ENCODE results near the gene TM4SF20. TPM values are rescaled to one million over a fixed set of nuclear protein-coding genes. Genes with fewer than 3 reads are reported as not detected.

Gene TM4SF20
- total RNA-seq, 2 donors from 2014 or later = not detected

- Mint-ChIP-seq H3K27me3 (ENCODE audit: insufficient read depth) (no peaks in the 10 kb centered on the region), H3K4me3 (no peak overlapping the region), H3K36me3 (ENCODE audit: low read depth) (no peaks in the 10 kb centered on the region), H3K27ac (no peak overlapping the region), H3K4me1 (peaks cover 3% of the 10 kb centered on the region), H3K9me3 (no peaks in the 10 kb centered on the region)
- Histone ChIP-seq H3K27me3 (ENCODE audit: control insufficient read depth, insufficient read depth, low read length, poor library complexity, severe bottlenecking) (no peaks in the 10 kb centered on the region), H3K9me3 (ENCODE audit: control insufficient read depth, low read length) (no peaks in the 10 kb centered on the region), H3K9ac (ENCODE audit: extremely low read depth, low read length, poor library complexity, severe bottlenecking) (no peak overlapping the region), H3K4me3 (ENCODE audit: low read length) (no peak overlapping the region), H3K4me1 (ENCODE audit: control insufficient read depth, insufficient read depth, low read length) (no peaks in the 10 kb centered on the region), H3K27ac (ENCODE audit: low read depth, low read length) (no peak overlapping the region), H3K36me3 (ENCODE audit: control insufficient read depth, insufficient read depth, low read length) (no peaks in the 10 kb centered on the region)
- 67 to 93% methylated on average over 1 to 2 of the region's 2 CpGs for WGBS, 2 experiments (ENCODE audit: insufficient coverage in 1 of 2, insufficient read length in 1 of 2)
- TF ChIP-seq, protein P1, sequence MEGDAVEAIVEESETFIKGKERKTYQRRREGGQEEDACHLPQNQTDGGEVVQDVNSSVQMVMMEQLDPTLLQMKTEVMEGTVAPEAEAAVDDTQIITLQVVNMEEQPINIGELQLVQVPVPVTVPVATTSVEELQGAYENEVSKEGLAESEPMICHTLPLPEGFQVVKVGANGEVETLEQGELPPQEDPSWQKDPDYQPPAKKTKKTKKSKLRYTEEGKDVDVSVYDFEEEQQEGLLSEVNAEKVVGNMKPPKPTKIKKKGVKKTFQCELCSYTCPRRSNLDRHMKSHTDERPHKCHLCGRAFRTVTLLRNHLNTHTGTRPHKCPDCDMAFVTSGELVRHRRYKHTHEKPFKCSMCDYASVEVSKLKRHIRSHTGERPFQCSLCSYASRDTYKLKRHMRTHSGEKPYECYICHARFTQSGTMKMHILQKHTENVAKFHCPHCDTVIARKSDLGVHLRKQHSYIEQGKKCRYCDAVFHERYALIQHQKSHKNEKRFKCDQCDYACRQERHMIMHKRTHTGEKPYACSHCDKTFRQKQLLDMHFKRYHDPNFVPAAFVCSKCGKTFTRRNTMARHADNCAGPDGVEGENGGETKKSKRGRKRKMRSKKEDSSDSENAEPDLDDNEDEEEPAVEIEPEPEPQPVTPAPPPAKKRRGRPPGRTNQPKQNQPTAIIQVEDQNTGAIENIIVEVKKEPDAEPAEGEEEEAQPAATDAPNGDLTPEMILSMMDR (conservative IDR thresholded peaks at IDR 0.05) = no peak
- DNase-seq = no peak
Measured at GRCh38 chr2:227401550-227401949, 22.4 kb upstream of the TM4SF20 start.

DNA sequence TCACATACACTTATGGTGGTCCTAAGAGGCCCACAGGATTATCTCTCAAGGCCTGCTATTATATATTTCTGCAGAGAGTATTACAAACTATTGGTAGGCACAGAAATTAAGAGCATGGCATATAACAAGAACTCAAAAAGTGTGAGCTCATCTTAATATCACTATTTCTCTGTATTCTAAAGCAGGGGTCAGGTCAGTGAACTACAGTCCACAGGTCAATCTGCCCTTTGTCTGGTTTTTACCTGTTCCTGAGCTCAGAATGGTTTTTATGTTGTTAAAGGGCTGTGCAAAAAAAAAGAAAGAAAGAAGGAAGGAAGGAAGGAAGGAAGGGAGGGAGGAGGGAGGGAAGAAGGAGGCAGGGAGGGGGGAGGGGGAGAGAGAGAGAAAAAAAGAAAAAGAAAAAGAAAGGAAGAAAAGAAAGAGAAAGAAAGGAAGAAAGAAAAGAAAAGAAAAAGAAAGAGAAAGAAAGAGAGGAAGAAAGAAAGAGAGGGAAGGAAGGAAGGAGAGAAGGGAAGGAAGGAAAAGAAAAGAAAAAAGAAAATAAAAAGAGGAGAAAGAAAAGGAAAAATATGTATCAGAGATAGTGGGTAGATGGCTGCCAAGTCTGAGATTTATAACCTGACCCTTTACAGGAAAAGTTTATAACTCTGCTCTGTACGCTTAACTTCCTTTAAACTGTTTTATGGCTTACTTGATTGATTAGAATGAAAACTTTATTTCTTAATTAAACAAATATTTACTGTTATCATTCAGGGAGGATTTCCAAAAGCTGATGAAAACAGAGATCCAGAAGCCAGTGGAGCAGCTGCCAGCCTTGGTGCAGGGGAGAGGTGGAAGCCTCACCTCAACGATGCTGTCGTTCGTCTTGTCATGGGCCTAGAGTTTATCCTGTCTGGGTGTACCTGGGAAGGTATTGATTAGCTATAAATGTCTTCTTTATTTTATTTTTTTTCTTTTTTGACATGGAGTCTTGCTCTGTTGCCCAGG is 19.9 kb upstream of the TM4SF20 start:
- 65% methylated on average over 3 of the region's 4 CpGs; no CpG with 5 or more reads in 1 of the 2 experiments for WGBS, 2 experiments (ENCODE audit: insufficient coverage in 1 of 2, insufficient read length in 1 of 2)
- Histone ChIP-seq H3K4me1 (ENCODE audit: control insufficient read depth, insufficient read depth, low read length) (no peaks in the 10 kb centered on the region), H3K27ac (ENCODE audit: low read depth, low read length) (no peak overlapping the region), H3K9me3 (ENCODE audit: control insufficient read depth, low read length) (no peaks in the 10 kb centered on the region), H3K36me3 (ENCODE audit: control insufficient read depth, insufficient read depth, low read length) (no peaks in the 10 kb centered on the region), H3K27me3 (ENCODE audit: control insufficient read depth, insufficient read depth, low read length, poor library complexity, severe bottlenecking) (no peaks in the 10 kb centered on the region), H3K9ac (ENCODE audit: extremely low read depth, low read length, poor library complexity, severe bottlenecking) (no peak overlapping the region), H3K4me3 (ENCODE audit: low read length) (no peak overlapping the region)
- H3K27ac Mint-ChIP-seq = no peak overlapping the region
- no peak for DNase-seq
- no peaks in the 10 kb centered on the region for H3K36me3 Mint-ChIP-seq (ENCODE audit: low read depth)
- TF ChIP-seq, protein P1 (conservative IDR thresholded peaks at IDR 0.05) = no peak
- no peak overlapping the region for H3K4me3 Mint-ChIP-seq
- no peaks in the 10 kb centered on the region for H3K4me1 Mint-ChIP-seq
- no peaks in the 10 kb centered on the region for H3K27me3 Mint-ChIP-seq (ENCODE audit: insufficient read depth)
- no peaks in the 10 kb centered on the region for H3K9me3 Mint-ChIP-seq

DNA sequence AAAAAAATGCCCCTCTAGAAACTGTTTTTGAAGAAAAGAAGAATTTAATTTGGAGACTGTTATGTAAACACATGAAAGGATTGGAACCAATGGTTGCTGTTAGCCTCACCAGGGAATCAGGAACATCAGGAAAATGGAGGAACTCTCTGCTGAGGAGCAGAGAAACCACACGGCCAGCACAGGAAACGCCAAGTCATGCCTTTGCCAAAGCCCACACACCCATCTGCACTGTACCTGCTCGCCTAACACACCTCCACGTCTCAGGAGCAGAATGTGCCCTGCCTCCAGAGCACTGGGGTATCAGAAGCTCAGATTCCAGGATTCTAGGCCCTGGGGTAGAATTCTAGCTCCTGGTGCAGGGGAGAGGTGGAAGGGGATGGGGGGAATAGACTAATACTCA is 18.5 kb upstream of the TM4SF20 start:
- TF ChIP-seq, protein P1 (conservative IDR thresholded peaks at IDR 0.05) = no peak
- H3K4me3 Mint-ChIP-seq = no peak overlapping the region
- Histone ChIP-seq H3K4me1 (ENCODE audit: control insufficient read depth, insufficient read depth, low read length) (no peaks in the 10 kb centered on the region), H3K4me3 (ENCODE audit: low read length) (no peak overlapping the region), H3K9ac (ENCODE audit: extremely low read depth, low read length, poor library complexity, severe bottlenecking) (no peak overlapping the region), H3K27me3 (ENCODE audit: control insufficient read depth, insufficient read depth, low read length, poor library complexity, severe bottlenecking) (no peaks in the 10 kb centered on the region), H3K36me3 (ENCODE audit: control insufficient read depth, insufficient read depth, low read length) (no peaks in the 10 kb centered on the region), H3K27ac (ENCODE audit: low read depth, low read length) (no peak overlapping the region), H3K9me3 (ENCODE audit: control insufficient read depth, low read length) (no peaks in the 10 kb centered on the region)
- DNase-seq = no peak
- no peaks in the 10 kb centered on the region for H3K27me3 Mint-ChIP-seq (ENCODE audit: insufficient read depth)
- H3K36me3 Mint-ChIP-seq (ENCODE audit: low read depth) = no peaks in the 10 kb centered on the region
- no peaks in the 10 kb centered on the region for H3K9me3 Mint-ChIP-seq
- WGBS, 2 experiments (ENCODE audit: insufficient coverage in 1 of 2, insufficient read length in 1 of 2) = 88 to 92% methylated on average over 2 to 4 of the region's 4 CpGs
- peaks cover 4% of the 10 kb centered on the region for H3K4me1 Mint-ChIP-seq
- H3K27ac Mint-ChIP-seq = no peak overlapping the region

Measured in endodermal cell (in vitro differentiated cells).